GM12865 (cell line): ENCODE measurements around the gene ERN1.
"Not testable (repeated sequence)": the region's sequence is repeated elsewhere in the genome, so short reads cannot be mapped to it uniquely, and the experiment has no call there.

Experiments
- DNase-seq: peaks from one replicate; pipeline ENCODE4 v3.0.0; 2010; ENCODE audit warnings: low read depth
- H3K4me3 ChIP-seq: 2 replicates; pipeline ENCODE4 v1.5.1; 2011; ENCODE audit warnings: mild to moderate bottlenecking, low read depth, low read length, control low read depth
- CTCF ChIP-seq: IDR thresholded peaks from 2 replicates; pipeline ENCODE4 v1.5.1; 2011; ENCODE audit warnings: low read length, control low read depth, low read depth, inconsistent platforms; ENCODE audit not compliant: insufficient read depth; ENCODE audit errors: missing control alignments

The ERN1 gene

DNA sequence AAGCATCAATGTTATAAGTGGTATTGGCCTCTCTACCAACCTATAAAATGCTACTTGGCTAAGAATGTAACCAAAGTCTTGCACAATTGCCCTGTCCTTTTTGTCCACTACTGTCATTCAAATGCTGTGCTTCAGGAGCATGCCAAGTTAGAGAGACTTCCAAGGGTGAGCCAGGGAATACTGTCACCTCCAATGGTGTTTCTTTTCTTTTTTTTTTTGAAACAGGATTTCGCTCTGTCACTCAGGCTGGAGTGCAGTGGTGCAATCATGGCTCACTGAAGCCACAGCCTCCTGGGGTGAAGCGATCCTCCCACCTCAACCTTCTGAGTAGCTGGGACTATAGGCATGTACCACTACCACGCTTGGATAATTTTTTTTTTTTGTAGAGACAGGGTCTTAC lies 43.7 kb upstream of the ERN1 start:
- H3K4me3 ChIP-seq, result no peak overlapping the region
- TF ChIP-seq CTCF, result no peak
- no peak for DNase-seq

GRCh38 chr17:64172510-64172909 lies 42.6 kb upstream of the ERN1 start:
- no peak overlapping the region for H3K4me3 ChIP-seq
- TF ChIP-seq CTCF, result no peak
- DNase-seq, result no peak

DNA sequence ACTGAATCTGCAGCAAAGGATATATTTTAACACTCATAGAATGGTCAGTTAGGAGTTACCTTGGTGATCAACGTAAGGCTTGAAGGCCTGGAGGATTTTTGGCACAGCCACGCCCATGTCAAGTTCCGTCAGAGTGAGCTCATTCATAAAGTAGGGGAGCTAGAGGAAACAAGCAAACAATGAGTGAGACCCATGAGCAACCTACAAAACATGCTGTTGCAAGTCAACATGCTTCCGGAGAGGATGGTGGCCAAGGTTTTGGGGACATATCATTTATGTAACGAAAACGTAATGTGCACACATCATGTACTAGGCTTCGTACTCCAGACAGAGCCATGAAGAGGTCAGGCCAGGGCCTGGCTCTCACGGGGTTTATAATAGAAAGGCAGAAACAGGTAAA lies 41.1 kb upstream of the ERN1 start:
- H3K4me3 ChIP-seq, result no peak overlapping the region
- DNase-seq, result no peak
- no peak for TF ChIP-seq CTCF

GRCh38 chr17:64170286-64170685 lies 40.3 kb upstream of the ERN1 start:
- TF ChIP-seq CTCF, result no peak
- no peak overlapping the region for H3K4me3 ChIP-seq
- no peak for DNase-seq

DNA sequence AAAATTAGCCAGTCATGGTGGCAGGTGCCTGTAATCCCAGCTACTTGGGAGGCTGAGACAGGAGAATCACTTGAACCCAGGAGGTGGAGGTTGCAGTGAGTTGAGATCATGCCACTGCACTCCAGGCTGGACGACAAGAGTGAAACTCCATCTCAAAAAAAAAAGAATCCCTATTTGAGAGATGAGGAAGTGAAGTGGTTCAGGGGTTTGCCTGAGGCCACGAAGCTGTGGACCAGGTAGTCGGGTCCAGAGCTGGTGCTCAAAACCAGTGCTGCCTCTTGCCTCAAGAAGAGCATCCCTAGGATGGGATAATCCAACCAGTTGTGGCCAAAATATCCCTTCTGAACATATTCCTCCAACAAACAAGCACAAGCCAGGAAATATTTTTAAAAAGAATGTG lies 37.7 kb upstream of the ERN1 start:
- DNase-seq, H3K4me3 ChIP-seq: not testable (repeated sequence)

- H3K4me3 ChIP-seq, result no peak overlapping the region
- DNase-seq, result no peak
- TF ChIP-seq CTCF, result no peak
Observed at GRCh38 chr17:64166876-64167275, 36.9 kb upstream of the ERN1 start.

GRCh38 chr17:64165347-64165746 lies 35.4 kb upstream of the ERN1 start:
- no peak overlapping the region for H3K4me3 ChIP-seq
- TF ChIP-seq CTCF, result no peak
- no peak for DNase-seq

GRCh38 chr17:64164596-64165285 lies 34.8 kb upstream of the ERN1 start:
- no peak overlapping the region for H3K4me3 ChIP-seq
- TF ChIP-seq CTCF, result no peak
- DNase-seq, result no peak
